K562 (cell line): Measurements from ENCODE around the gene RABGAP1L. TPM values are rescaled to one million over a fixed set of nuclear protein-coding genes. Genes with fewer than 3 reads are reported as not detected.
A peak's percentile ranks its signal among the peaks of the same experiment; 100 is the strongest.

Experiments
- ARID3A ChIP-seq: IDR thresholded peaks from 2 replicates; pipeline ENCODE4 v1.6.1; 2012; ENCODE audit warnings: low read depth, low read length, improper control_type of control experiment, borderline replicate concordance
- ATF6 ChIP-seq: sonication (generic); formaldehyde crosslinking; IDR thresholded peaks from 2 replicates; pipeline ENCODE4 v1.4.0; 2020; ENCODE audit warnings: mild to moderate bottlenecking, missing genetic modification reagents
- E2F6 ChIP-seq, 2 experiments: IDR thresholded peaks; 2 replicates each; pipeline ENCODE4 v1.6.1; 2011; ENCODE audit warnings: borderline replicate concordance in 1 of 2, control low read depth in 1 of 2, low read depth in 1 of 2, low read length in 1 of 2, mild to moderate bottlenecking in 1 of 2, mixed read lengths in 1 of 2, moderate library complexity in 1 of 2; ENCODE audit not compliant: insufficient read depth in 1 of 2, insufficient read length in 1 of 2, poor library complexity in 1 of 2, severe bottlenecking in 1 of 2; ENCODE audit errors: extremely low read depth in 1 of 2
- ELF2 ChIP-seq: fragments of 250-450 bp; sonication (Bioruptor Pico); IDR thresholded peaks from 2 replicates; pipeline ENCODE4 v1.5.0; 2021; ENCODE audit warnings: mild to moderate bottlenecking
- ETV1 ChIP-seq: fragments of 450-650 bp; conservative IDR thresholded peaks from 2 replicates; pipeline ENCODE4 v1.6.1; 2016; ENCODE audit warnings: missing genetic modification characterization, control low read depth, low read depth, missing compliant biosample characterization
- HIVEP1 ChIP-seq: fragments of 250-450 bp; sonication (Bioruptor Pico); IDR thresholded peaks from 2 replicates; pipeline ENCODE4 v1.4.0; 2020; ENCODE audit warnings: mild to moderate bottlenecking
- MECOM ChIP-seq: fragments of 250-450 bp; sonication (Bioruptor Pico); IDR thresholded peaks from 2 replicates; pipeline ENCODE4 v1.8.0; 2022; ENCODE audit warnings: inconsistent platforms
- MXI1 ChIP-seq: IDR thresholded peaks from 2 replicates; pipeline ENCODE4 v1.6.1; 2011; ENCODE audit warnings: low read depth, mild to moderate bottlenecking, improper control_type of control experiment, low read length
- NONO ChIP-seq, 2 experiments: fragments of 200-400 bp in 1 of 2; fragments of 450-650 bp in 1 of 2; formaldehyde crosslinking in 1 of 2; IDR thresholded peaks; 2 replicates each; pipeline ENCODE4 v1.6.1; 2017; ENCODE audit warnings: low read depth in 2 of 2, mild to moderate bottlenecking in 2 of 2, moderate library complexity in 2 of 2, low read length in 1 of 2
- POLR3A ChIP-seq: IDR thresholded peaks from 2 replicates; pipeline ENCODE4 v1.6.1; 2011; ENCODE audit warnings: borderline replicate concordance, mild to moderate bottlenecking, moderate library complexity; ENCODE audit not compliant: insufficient read length, insufficient read depth; ENCODE audit errors: extremely low read depth
- RFX1 ChIP-seq: fragments of 450-650 bp; IDR thresholded peaks from 2 replicates; pipeline ENCODE4 v1.6.1; 2016; ENCODE audit warnings: mild to moderate bottlenecking, moderate library complexity
- SP1 ChIP-seq: sonication (generic); formaldehyde crosslinking; IDR thresholded peaks from 2 replicates; pipeline ENCODE4 v1.8.1; 2022; ENCODE audit warnings: mild to moderate bottlenecking, missing genetic modification reagents
- TAF1 ChIP-seq: IDR thresholded peaks from 2 replicates; pipeline ENCODE4 v1.6.1; 2011; ENCODE audit warnings: mild to moderate bottlenecking, low read length, moderate library complexity; ENCODE audit not compliant: insufficient read depth, control insufficient read depth, severe bottlenecking; ENCODE audit errors: extremely low read depth
- ZFP91 ChIP-seq: sonication (generic); formaldehyde crosslinking; IDR thresholded peaks from 2 replicates; pipeline ENCODE4 v1.8.0; 2022; ENCODE audit warnings: mild to moderate bottlenecking, missing genetic modification reagents
- ZNF217 ChIP-seq: sonication (generic); formaldehyde crosslinking; IDR thresholded peaks from 2 replicates; pipeline ENCODE4 v1.8.0; 2022; ENCODE audit warnings: mild to moderate bottlenecking, missing genetic modification reagents
- ZNF280A ChIP-seq: fragments of 450-650 bp; IDR thresholded peaks from 2 replicates; pipeline ENCODE4 v1.6.1; 2018; ENCODE audit warnings: mild to moderate bottlenecking, low read depth; ENCODE audit not compliant: partially characterized antibody
- ZNF707 ChIP-seq: fragments of 250-450 bp; sonication (Bioruptor Pico); conservative IDR thresholded peaks from 2 replicates; pipeline ENCODE4 v1.8.0; 2022; ENCODE audit warnings: inconsistent platforms, mild to moderate bottlenecking, moderate library complexity
- polyA plus RNA-seq, 8 experiments: library from polyadenylated mRNA; depleted of rRNA in 4 of 8; stranded (reverse) in 5 of 8; unstranded in 3 of 8; fragments of >200 nt; fragmentation: Nextera tagmentation in 2 of 8; fragmentation: Illumina TruSeq in 1 of 8; extraction: Ambion mirVana in 2 of 8; extraction: Trizol in 1 of 8; gene quantifications; 2 replicates each; pipeline versions ENCODE4 v1.2.1 to v1.2.3, GENCODE V29; 2011 to 2014; ENCODE audit warnings: inconsistent platforms in 1 of 8, missing spikeins in 1 of 8
- total RNA-seq, 7 experiments: library from RNA; depleted of rRNA in 6 of 7; stranded (reverse); fragments of >200 nt in 6 of 7; fragmentation: Illumina TruSeq in 2 of 7; extraction: Trizol in 2 of 7; gene quantifications; 2 replicates each; pipeline versions ENCODE4 v1.2.1 to v1.2.3, GENCODE V29; 2011 to 2021; ENCODE audit warnings: low replicate concordance in 1 of 7

The RABGAP1L gene
- total and polyA plus RNA-seq, 9 of the 15 experiments (the other 6 are each of a cell fraction or from before 2014, with no cell fraction given), result 16.5 to 44.9 (median 26.7) TPM

GRCh38 chr1:174964261-174964971, 805.1 kb downstream of the RABGAP1L start (continued):
- TF ChIP-seq ZNF217 (CRISPR knock-in tag), result no peak
- no peak for TF ChIP-seq ZNF280A
- no peak; a peak in 1 of 4 replicates for TF ChIP-seq NONO (IDR thresholded peaks at IDR 0.05; ENCODE audit: low read depth in 2 of 2, low read length in 1 of 2)
- TF ChIP-seq RFX1, result no peak
- no peak for TF ChIP-seq ZFP91 (CRISPR knock-in tag)
- TF ChIP-seq ARID3A, result peak; percentile 91
- no peak for TF ChIP-seq MXI1
- TF ChIP-seq SP1 (CRISPR knock-in tag), result no peak
- TF ChIP-seq ELF2, result no peak
- no peak for TF ChIP-seq ZNF707 (CRISPR knock-in tag)
- TF ChIP-seq ATF6 (CRISPR knock-in tag), result no peak
- TF ChIP-seq POLR3A, result no peak
- no peak for TF ChIP-seq E2F6 (IDR thresholded peaks at IDR 0.05; ENCODE audit: borderline replicate concordance in 1 of 2, extremely low read depth in 1 of 2, insufficient read depth in 1 of 2, insufficient read length in 1 of 2, low read depth in 1 of 2, low read length in 1 of 2, poor library complexity in 1 of 2, severe bottlenecking in 1 of 2)
- no peak for TF ChIP-seq TAF1
- TF ChIP-seq MECOM, result no peak
- no peak for TF ChIP-seq HIVEP1 (CRISPR knock-in tag)
- TF ChIP-seq ETV1 (tag), result no peak
